Kidney epithelial cell (primary cell): ENCODE data around the gene FOXL1. TPM values are rescaled to one million over a fixed set of nuclear protein-coding genes. Genes with fewer than 3 reads are reported as not detected.

ENCODE experiments used
- DNase-seq: peaks from one replicate; pipeline ENCODE4 v3.0.0-alpha.2; 2010; ENCODE audit warnings: low read depth
- H3K27me3 ChIP-seq: 2 replicates; pipeline ENCODE4 v1.6.0; 2011; ENCODE audit warnings: low read length; ENCODE audit not compliant: control insufficient read depth, insufficient read depth
- H3K36me3 ChIP-seq: 2 replicates; pipeline ENCODE4 v1.5.1; 2011; ENCODE audit warnings: low read length; ENCODE audit not compliant: control insufficient read depth, insufficient read depth
- H3K4me3 ChIP-seq: 2 replicates; pipeline ENCODE4 v1.5.1; 2011; ENCODE audit warnings: low read depth, mild to moderate bottlenecking, control low read depth, low read length
- total RNA-seq: library from RNA; depleted of rRNA; stranded (reverse); fragments of >200 nt; gene quantifications from 2 replicates; pipeline ENCODE4 v1.2.3, GENCODE V29; 2015
- TF ChIP-seq, protein P1 (sequence below): IDR thresholded peaks from 2 replicates; pipeline ENCODE4 v1.5.1; 2011; ENCODE audit warnings: mild to moderate bottlenecking, moderate library complexity, low read length, control low read depth, inconsistent platforms; ENCODE audit not compliant: insufficient read depth, poor library complexity, severe bottlenecking

The FOXL1 gene
- total RNA-seq, 1 donor from 2014 or later: 9.0 TPM

- Histone ChIP-seq H3K27me3 (no peaks in the 10 kb centered on the region), H3K36me3 (no peaks in the 10 kb centered on the region), H3K4me3 (no peak overlapping the region)
- TF ChIP-seq, protein P1, sequence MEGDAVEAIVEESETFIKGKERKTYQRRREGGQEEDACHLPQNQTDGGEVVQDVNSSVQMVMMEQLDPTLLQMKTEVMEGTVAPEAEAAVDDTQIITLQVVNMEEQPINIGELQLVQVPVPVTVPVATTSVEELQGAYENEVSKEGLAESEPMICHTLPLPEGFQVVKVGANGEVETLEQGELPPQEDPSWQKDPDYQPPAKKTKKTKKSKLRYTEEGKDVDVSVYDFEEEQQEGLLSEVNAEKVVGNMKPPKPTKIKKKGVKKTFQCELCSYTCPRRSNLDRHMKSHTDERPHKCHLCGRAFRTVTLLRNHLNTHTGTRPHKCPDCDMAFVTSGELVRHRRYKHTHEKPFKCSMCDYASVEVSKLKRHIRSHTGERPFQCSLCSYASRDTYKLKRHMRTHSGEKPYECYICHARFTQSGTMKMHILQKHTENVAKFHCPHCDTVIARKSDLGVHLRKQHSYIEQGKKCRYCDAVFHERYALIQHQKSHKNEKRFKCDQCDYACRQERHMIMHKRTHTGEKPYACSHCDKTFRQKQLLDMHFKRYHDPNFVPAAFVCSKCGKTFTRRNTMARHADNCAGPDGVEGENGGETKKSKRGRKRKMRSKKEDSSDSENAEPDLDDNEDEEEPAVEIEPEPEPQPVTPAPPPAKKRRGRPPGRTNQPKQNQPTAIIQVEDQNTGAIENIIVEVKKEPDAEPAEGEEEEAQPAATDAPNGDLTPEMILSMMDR: no peak
- no peak for DNase-seq
These were observed 46.7 kb downstream of the FOXL1 start for GRCh38 chr16:86625029-86625428.

DNA sequence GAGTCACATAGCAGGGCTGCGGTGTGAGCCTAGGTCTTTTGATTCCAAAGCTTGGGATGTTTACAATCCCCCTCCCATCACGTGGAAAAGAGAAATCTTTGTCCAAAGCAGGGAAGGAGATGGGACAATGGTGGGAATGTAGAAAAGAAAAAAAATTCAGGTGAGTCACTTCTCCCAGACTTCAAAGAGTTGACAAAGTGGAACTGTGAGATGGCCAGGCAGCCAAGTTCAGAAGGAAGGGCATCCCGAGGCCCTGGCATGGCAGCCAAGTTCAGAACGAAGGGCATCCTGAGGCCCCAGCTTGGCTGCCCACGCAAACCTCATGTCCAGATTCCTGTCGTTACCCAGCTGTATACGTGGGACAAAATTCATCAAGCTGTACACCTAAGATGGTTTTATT lies 47.5 kb downstream of the FOXL1 start:
- Histone ChIP-seq H3K4me3 (no peak overlapping the region), H3K36me3 (no peaks in the 10 kb centered on the region), H3K27me3 (no peaks in the 10 kb centered on the region)
- no peak for DNase-seq
- TF ChIP-seq, protein P1: no peak

GRCh38 chr16:86626284-86626683 lies 47.9 kb downstream of the FOXL1 start:
- Histone ChIP-seq H3K4me3 (no peak overlapping the region), H3K36me3 (no peaks in the 10 kb centered on the region), H3K27me3 (no peaks in the 10 kb centered on the region)
- TF ChIP-seq, protein P1: no peak
- no peak for DNase-seq

DNA sequence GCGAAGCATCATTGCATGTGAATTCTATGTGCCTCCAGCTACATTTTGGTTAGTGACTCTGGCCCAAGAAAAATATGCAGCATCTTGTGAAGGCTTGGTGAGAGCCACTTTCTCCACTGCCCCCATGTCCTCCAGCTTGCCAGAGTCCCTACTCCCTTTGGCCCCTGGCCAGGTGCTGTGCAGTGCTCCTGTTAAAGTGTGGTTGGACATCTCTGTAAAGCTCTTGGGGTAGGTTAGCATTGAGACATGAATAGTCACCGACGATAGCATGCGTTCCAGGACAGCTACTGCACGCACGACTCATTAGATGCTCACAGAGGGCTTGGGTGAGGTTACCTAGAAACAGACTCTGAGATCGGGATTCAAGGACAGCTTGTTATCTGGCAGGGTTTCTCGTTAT lies 48.6 kb downstream of the FOXL1 start:
- Histone ChIP-seq H3K27me3 (no peaks in the 10 kb centered on the region), H3K36me3 (no peaks in the 10 kb centered on the region), H3K4me3 (no peak overlapping the region)
- TF ChIP-seq, protein P1: no peak
- DNase-seq: no peak

GRCh38 chr16:86628614-86629013 lies 50.3 kb downstream of the FOXL1 start:
- no peak overlapping the region for H3K4me3 ChIP-seq
- H3K36me3 ChIP-seq: no peaks in the 10 kb centered on the region
- no peak for DNase-seq
- no peaks in the 10 kb centered on the region for H3K27me3 ChIP-seq
- TF ChIP-seq, protein P1: no peak

GRCh38 chr16:86630471-86630870 lies 52.1 kb downstream of the FOXL1 start:
- TF ChIP-seq, protein P1: no peak
- Histone ChIP-seq H3K36me3 (no peaks in the 10 kb centered on the region), H3K4me3 (no peak overlapping the region), H3K27me3 (no peaks in the 10 kb centered on the region)
- no peak for DNase-seq
